ENCODE data around the gene NPDC1.

The NPDC1 gene

GRCh38 chr9:137019891-137020683 is 25.9 kb downstream of the NPDC1 start:
- no peak overlapping the region; the same call in 1 of the 2 replicates for H3K27ac ChIP-seq
- POLR2A ChIA-PET (ENCODE audit: low non-redundant PET) = interaction anchor here (0.6 kb wide), 1 partner anchor 9 kb away, joined by 3 read pairs; no protein-coding TSS in a partner anchor
- CTCF ChIA-PET = interaction anchor here (0.6 to 6.1 kb wide), 3 partner anchors 9 to 77 kb away, joined by 3 to 36 read pairs (median 12); partner anchors contain the start of gene ABCA2
- DNase-seq (ENCODE audit: low spot score) = no peak
- no peak for TF ChIP-seq CTCF (conservative IDR thresholded peaks at IDR 0.05; ENCODE audit: low read depth)

- no peak for TF ChIP-seq CTCF (conservative IDR thresholded peaks at IDR 0.05; ENCODE audit: low read depth)
- POLR2A ChIA-PET (ENCODE audit: low non-redundant PET) = interaction anchor here (0.6 kb wide), 1 partner anchor 34 kb away, joined by 9 read pairs; no protein-coding TSS in a partner anchor
Observed at GRCh38 chr9:137018761-137019559, 27.0 kb downstream of the NPDC1 start.

GRCh38 chr9:137017791-137018497 is 28.0 kb downstream of the NPDC1 start:
- DNase-seq (ENCODE audit: low spot score) = no peak
- POLR2A ChIA-PET (ENCODE audit: low non-redundant PET) = no interaction called here
- no peak overlapping the region for H3K27ac ChIP-seq
- CTCF ChIA-PET = interaction anchor here (0.6 to 2.3 kb wide), 5 partner anchors 11 to 78 kb away, joined by 3 to 12 read pairs (median 4); partner anchors contain the start of gene ABCA2
- TF ChIP-seq CTCF (conservative IDR thresholded peaks at IDR 0.05; ENCODE audit: low read depth) = no peak

More at GRCh38 chr9:137018761-137019559, 27.0 kb downstream of the NPDC1 start:
- peak overlapping the region; percentile 31 for H3K27ac ChIP-seq
- CTCF ChIA-PET = interaction anchor here (0.5 to 6.1 kb wide), 4 partner anchors 10 to 355 kb away, joined by 3 to 36 read pairs (median 8); partner anchors contain the start of gene ABCA2
- peak; percentile 24 for DNase-seq (ENCODE audit: low spot score)

- TF ChIP-seq CTCF (conservative IDR thresholded peaks at IDR 0.05; ENCODE audit: low read depth) = no peak
- no peak for DNase-seq (ENCODE audit: low spot score)
- ChIA-PET POLR2A (ENCODE audit: low non-redundant PET) (no interaction called here), CTCF (interaction anchor here (0.6 to 3.4 kb wide), 3 partner anchors 12 to 22 kb away, joined by 3 to 22 read pairs (median 4); no protein-coding TSS in a partner anchor)
- no peak overlapping the region for H3K27ac ChIP-seq
Observed at GRCh38 chr9:137017071-137017470, 28.9 kb downstream of the NPDC1 start.

- peak overlapping the region; percentile 2; the same call in 1 of the 2 replicates for H3K27ac ChIP-seq
- CTCF ChIA-PET = interaction anchor here (0.6 to 3.4 kb wide), 3 partner anchors 13 to 41 kb away, joined by 3 to 22 read pairs (median 3); no protein-coding TSS in a partner anchor
- POLR2A ChIA-PET (ENCODE audit: low non-redundant PET) = no interaction called here
- no peak for TF ChIP-seq CTCF (conservative IDR thresholded peaks at IDR 0.05; ENCODE audit: low read depth)
- DNase-seq (ENCODE audit: low spot score) = no peak
Observed at GRCh38 chr9:137016436-137016835, 29.5 kb downstream of the NPDC1 start.
